K562 (cell line): ENCODE measurements around the gene NFXL1. TPM values are rescaled to one million over a fixed set of nuclear protein-coding genes. Genes with fewer than 3 reads are reported as not detected.

ENCODE experiments used
- DLX4 ChIP-seq: fragments of 250-450 bp; sonication (Bioruptor Pico); IDR thresholded peaks from 2 replicates; pipeline ENCODE4 v1.6.1; 2021; ENCODE audit warnings: mild to moderate bottlenecking
- DMBX1 ChIP-seq: fragments of 250-450 bp; sonication (Bioruptor Pico); IDR thresholded peaks from 2 replicates; pipeline ENCODE4 v1.8.0; 2022; ENCODE audit warnings: inconsistent platforms, mild to moderate bottlenecking, moderate library complexity, borderline replicate concordance
- ESRRA ChIP-seq: fragments of 450-650 bp; IDR thresholded peaks from 2 replicates; pipeline ENCODE4 v1.6.1; 2014; ENCODE audit warnings: low read depth, mild to moderate bottlenecking, moderate library complexity, borderline replicate concordance
- ETS2 ChIP-seq: IDR thresholded peaks from 2 replicates; pipeline ENCODE4 v1.6.1; 2016; ENCODE audit warnings: borderline replicate concordance, missing genetic modification characterization, mild to moderate bottlenecking, moderate library complexity, missing compliant biosample characterization; ENCODE audit not compliant: poor library complexity, severe bottlenecking
- HEY1 ChIP-seq: fragments of 250-450 bp; sonication (Bioruptor Pico); IDR thresholded peaks from 2 replicates; pipeline ENCODE4 v1.5.0; 2020; ENCODE audit warnings: mild to moderate bottlenecking, moderate library complexity, borderline replicate concordance
- KLF1 ChIP-seq: fragments of 450-650 bp; IDR thresholded peaks from 2 replicates; pipeline ENCODE4 v1.6.1; 2016; ENCODE audit warnings: missing genetic modification characterization, missing compliant biosample characterization
- NEUROD1 ChIP-seq: fragments of 150-350 bp; IDR thresholded peaks from 2 replicates; pipeline ENCODE4 v1.6.1; 2014; ENCODE audit warnings: borderline replicate concordance, low read length, low read depth; ENCODE audit not compliant: partially characterized antibody
- NFRKB ChIP-seq: fragments of 450-650 bp; IDR thresholded peaks from 2 replicates; pipeline ENCODE4 v1.6.1; 2016; ENCODE audit warnings: low read depth
- PHF8 ChIP-seq: fragments of 200-600 bp; sonication (generic); IDR thresholded peaks from 2 replicates; pipeline ENCODE4 v1.6.1; 2012; ENCODE audit warnings: mixed run types, mild to moderate bottlenecking, inconsistent platforms, low read length, moderate library complexity, borderline replicate concordance
- POLR2B ChIP-seq: fragments of 450-650 bp; IDR thresholded peaks from 2 replicates; pipeline ENCODE4 v1.6.1; 2018; ENCODE audit warnings: low read depth; ENCODE audit not compliant: partially characterized antibody
- POLR2H ChIP-seq: IDR thresholded peaks from 2 replicates; pipeline ENCODE4 v1.6.1; 2016; ENCODE audit warnings: missing genetic modification characterization, low read depth, mild to moderate bottlenecking, control low read depth, missing compliant biosample characterization, moderate library complexity
- PURB ChIP-seq: sonication (generic); formaldehyde crosslinking; IDR thresholded peaks from 2 replicates; pipeline ENCODE4 v1.9.0; 2021; ENCODE audit warnings: low read depth, mild to moderate bottlenecking, missing genetic modification reagents
- RB1 ChIP-seq: fragments of 450-650 bp; IDR thresholded peaks from 2 replicates; pipeline ENCODE4 v1.6.1; 2017; ENCODE audit warnings: low read depth, mild to moderate bottlenecking
- SIN3B ChIP-seq: fragments of 450-650 bp; IDR thresholded peaks from 2 replicates; pipeline ENCODE4 v1.6.1; 2017; ENCODE audit warnings: low read depth, mild to moderate bottlenecking, moderate library complexity
- SMARCA5 ChIP-seq: fragments of 450-650 bp; IDR thresholded peaks from 2 replicates; pipeline ENCODE4 v1.6.1; 2016
- SRF ChIP-seq, 2 experiments: fragments of 250-450, 450-650 bp in 1 of 2; sonication (Bioruptor Pico) in 1 of 2; sonication (generic) in 1 of 2; formaldehyde crosslinking; IDR thresholded peaks; 2 replicates each; pipeline versions ENCODE4 v1.5.0 to v1.5.1; 2020 to 2022; ENCODE audit warnings: mild to moderate bottlenecking in 1 of 2, missing genetic modification reagents in 1 of 2
- ZNF280B ChIP-seq: fragments of 250-450 bp; sonication (Bioruptor Pico); IDR thresholded peaks from 2 replicates; pipeline ENCODE4 v1.5.1; 2021; ENCODE audit warnings: mild to moderate bottlenecking
- polyA plus RNA-seq, 8 experiments: library from polyadenylated mRNA; depleted of rRNA in 4 of 8; stranded (reverse) in 5 of 8; unstranded in 3 of 8; fragments of >200 nt; fragmentation: Nextera tagmentation in 2 of 8; fragmentation: Illumina TruSeq in 1 of 8; extraction: Ambion mirVana in 2 of 8; extraction: Trizol in 1 of 8; gene quantifications; 2 replicates each; pipeline versions ENCODE4 v1.2.1 to v1.2.3, GENCODE V29; 2011 to 2014; ENCODE audit warnings: inconsistent platforms in 1 of 8, missing spikeins in 1 of 8
- total RNA-seq, 7 experiments: library from RNA; depleted of rRNA in 6 of 7; stranded (reverse); fragments of >200 nt in 6 of 7; fragmentation: Illumina TruSeq in 2 of 7; extraction: Trizol in 2 of 7; gene quantifications; 2 replicates each; pipeline versions ENCODE4 v1.2.1 to v1.2.3, GENCODE V29; 2011 to 2021; ENCODE audit warnings: low replicate concordance in 1 of 7
- TF ChIP-seq, protein P1 (sequence below): fragments of 150-350 bp; IDR thresholded peaks from 2 replicates; pipeline ENCODE4 v1.6.1; 2014; ENCODE audit warnings: low read depth, mild to moderate bottlenecking, low read length, borderline replicate concordance
- TF ChIP-seq, protein P2 (sequence below): fragments of 450-650 bp; formaldehyde crosslinking; IDR thresholded peaks from 2 replicates; pipeline ENCODE4 v1.4.0; 2020; ENCODE audit warnings: mild to moderate bottlenecking, moderate library complexity

NFXL1 gene
- total and polyA plus RNA-seq, 9 of the 15 experiments (the other 6 are each of a cell fraction or from before 2014, with no cell fraction given), result 7.5 to 27.0 (median 10.6) TPM

DNA sequence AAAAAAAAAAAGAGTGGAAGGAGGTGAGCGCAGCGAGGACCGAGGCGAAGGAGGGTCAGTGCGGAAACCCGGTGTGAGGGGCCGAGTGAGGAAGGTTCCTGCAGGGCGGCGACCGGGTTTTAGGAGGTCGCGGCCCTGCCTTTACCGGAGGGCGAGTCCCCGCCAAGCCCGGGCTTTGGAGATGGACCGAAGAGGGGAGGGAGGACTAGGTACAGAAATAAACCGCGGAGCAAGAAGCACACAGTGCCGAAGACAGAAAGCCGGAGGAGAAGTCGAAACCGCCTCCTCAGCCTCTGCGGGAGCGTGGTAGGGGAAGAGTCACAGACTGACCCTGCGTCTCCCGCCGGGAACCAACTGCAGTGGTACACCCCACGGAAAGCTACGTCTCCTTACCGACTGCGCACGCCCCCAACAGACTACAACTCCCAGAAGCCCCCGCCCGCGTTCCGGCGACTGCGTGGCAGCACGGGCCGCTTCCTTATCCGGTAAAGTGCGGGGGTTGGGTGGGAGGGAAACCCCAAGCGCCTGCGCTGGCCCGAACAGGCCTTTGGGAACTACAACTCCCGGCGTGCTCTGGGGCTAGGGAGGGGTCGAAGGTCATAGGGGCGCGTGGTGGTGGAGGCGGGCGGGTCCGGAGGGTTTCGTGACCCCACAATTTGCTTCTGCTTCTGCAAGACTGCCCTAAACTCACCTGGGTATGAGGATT lies at the start of gene NFXL1 (continued):
- TF ChIP-seq PHF8 (peak; percentile 94), SIN3B (no peak; the same call in 1 of the 2 replicates), ESRRA (peak; percentile 16; the same call in 1 of the 2 replicates), DLX4 (CRISPR knock-in tag) (no peak), HEY1 (CRISPR knock-in tag) (no peak), RB1 (peak; percentile 11; the same call in 1 of the 2 replicates), ZNF280B (CRISPR knock-in tag) (no peak), PURB (CRISPR knock-in tag) (no peak), NEUROD1 (peak; percentile 46), ETS2 (tag) (no peak), POLR2H (tag) (peak; percentile 71), SMARCA5 (no peak), DMBX1 (CRISPR knock-in tag) (no peak), POLR2B (peak; percentile 81), SRF (CRISPR knock-in tag; IDR thresholded peaks at IDR 0.05) (peak in 1 of 2 experiments; percentile 87; a peak in 2 of 4 replicates), NFRKB (peak; percentile 57; the same call in 1 of the 2 replicates), KLF1 (no peak)
- TF ChIP-seq, protein P1, sequence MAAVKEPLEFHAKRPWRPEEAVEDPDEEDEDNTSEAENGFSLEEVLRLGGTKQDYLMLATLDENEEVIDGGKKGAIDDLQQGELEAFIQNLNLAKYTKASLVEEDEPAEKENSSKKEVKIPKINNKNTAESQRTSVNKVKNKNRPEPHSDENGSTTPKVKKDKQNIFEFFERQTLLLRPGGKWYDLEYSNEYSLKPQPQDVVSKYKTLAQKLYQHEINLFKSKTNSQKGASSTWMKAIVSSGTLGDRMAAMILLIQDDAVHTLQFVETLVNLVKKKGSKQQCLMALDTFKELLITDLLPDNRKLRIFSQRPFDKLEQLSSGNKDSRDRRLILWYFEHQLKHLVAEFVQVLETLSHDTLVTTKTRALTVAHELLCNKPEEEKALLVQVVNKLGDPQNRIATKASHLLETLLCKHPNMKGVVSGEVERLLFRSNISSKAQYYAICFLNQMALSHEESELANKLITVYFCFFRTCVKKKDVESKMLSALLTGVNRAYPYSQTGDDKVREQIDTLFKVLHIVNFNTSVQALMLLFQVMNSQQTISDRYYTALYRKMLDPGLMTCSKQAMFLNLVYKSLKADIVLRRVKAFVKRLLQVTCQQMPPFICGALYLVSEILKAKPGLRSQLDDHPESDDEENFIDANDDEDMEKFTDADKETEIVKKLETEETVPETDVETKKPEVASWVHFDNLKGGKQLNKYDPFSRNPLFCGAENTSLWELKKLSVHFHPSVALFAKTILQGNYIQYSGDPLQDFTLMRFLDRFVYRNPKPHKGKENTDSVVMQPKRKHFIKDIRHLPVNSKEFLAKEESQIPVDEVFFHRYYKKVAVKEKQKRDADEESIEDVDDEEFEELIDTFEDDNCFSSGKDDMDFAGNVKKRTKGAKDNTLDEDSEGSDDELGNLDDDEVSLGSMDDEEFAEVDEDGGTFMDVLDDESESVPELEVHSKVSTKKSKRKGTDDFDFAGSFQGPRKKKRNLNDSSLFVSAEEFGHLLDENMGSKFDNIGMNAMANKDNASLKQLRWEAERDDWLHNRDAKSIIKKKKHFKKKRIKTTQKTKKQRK, result no peak
- TF ChIP-seq, protein P2, sequence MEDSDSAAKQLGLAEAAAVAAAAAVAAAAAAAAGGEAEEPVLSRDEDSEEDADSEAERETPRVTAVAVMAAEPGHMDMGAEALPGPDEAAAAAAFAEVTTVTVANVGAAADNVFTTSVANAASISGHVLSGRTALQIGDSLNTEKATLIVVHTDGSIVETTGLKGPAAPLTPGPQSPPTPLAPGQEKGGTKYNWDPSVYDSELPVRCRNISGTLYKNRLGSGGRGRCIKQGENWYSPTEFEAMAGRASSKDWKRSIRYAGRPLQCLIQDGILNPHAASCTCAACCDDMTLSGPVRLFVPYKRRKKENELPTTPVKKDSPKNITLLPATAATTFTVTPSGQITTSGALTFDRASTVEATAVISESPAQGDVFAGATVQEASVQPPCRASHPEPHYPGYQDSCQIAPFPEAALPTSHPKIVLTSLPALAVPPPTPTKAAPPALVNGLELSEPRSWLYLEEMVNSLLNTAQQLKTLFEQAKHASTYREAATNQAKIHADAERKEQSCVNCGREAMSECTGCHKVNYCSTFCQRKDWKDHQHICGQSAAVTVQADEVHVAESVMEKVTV, result no peak
